A204.1 (cell line): ENCODE results near the gene GADD45B.
"Not testable (repeated sequence)": the region's sequence is repeated elsewhere in the genome, so short reads cannot be mapped to it uniquely, and the experiment has no call there.

Experiments used
- FAIRE-seq: peaks from 2 replicates; lab custom pipeline; 2012; peaks lifted over from hg19 to GRCh38; lab: Jason Lieb, UNC

GADD45B gene

DNA sequence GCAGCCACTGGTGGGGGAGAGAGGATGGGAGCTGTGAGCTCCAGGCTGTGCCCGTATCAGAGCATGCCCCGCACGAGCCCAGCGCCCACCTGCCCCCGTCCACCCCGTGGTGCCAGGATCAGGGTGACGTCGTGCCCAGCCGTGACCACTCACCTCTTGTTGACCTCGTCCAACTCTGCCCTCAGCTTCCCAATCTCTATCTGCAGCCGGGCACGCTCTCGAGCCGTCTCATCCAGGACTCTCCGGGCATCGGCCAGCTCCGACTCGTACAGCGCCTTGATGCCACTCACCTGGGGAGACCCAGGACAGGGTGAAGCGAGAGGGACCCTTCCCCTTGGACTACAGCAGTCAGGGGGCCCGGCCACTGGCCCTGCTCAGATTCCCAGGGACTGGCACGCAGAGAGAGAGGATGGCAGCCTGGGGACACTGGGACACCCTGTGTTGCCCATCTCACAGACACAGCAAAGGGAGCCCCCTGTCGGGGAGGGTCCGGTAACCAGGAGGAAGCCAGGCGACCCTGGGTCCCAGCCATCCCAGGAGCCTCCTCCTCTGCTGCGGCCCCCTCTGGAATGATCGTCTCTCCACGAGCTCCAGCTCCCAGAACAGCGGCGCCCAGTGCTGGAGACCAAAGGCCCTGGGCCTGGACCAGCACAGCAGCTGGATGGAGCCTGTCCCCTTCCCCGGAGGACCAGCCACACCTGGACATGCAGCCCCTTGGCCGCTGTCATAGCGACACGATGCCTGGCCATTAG is 31.5 kb upstream of the GADD45B start:
- FAIRE-seq: no peak

DNA sequence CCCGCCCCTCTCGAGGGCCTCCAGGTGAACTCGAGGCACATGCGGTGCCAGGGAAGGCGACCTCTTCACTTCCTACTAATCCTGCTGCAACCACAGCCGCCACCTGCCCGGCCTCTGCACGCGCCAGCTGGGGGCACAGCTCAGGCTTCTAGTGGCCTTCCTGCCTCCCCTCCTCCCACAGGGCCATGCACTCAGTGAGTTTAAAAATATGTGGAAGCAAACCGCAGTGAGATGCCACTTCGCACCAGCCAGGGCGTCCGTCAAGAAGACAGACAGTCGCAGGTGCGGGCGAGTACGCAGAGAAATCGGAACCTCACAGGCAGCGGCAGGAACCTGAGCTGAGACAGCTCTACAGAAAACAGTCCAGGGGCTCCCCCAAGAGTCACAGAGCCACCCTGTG is 29.5 kb upstream of the GADD45B start:
- FAIRE-seq: no peak

DNA sequence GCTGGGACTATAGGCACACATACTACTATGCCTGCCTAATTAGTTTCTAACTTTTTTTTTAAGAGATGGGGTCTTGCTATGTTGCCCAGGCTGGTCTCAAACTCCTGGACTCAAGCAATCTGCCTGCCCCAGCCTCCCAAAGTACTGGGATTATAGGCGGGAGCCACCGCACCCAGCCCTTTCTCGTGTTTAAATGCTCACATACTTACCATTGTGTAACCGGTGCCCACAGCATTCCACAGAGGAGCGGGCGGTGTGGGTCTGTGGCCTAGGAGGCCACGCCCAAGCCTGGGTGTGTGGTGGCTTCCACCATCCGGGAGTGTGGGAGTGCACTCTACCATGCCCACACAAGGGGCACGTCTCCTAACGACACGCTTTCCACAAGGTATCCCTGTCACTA is 26.9 kb upstream of the GADD45B start:
- FAIRE-seq: no peak

DNA sequence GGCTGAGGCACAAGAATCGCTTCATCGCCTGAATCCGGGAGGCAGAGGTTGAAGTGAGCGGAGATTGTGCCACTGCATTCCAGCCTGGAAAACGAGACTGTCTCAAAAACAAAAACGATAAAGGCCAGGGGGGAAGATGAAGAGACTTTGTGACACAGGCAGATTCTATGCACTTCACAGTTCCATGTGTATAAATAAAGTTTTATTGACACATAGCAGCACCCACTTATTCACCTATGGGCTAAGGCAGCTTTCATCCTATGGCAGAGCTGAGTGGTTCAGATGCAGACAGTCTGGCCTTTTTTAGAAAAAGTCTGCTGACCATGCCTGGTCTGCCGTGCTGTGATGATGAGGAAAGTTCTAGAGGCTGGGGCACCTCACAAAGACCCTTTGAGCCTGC is 24.8 kb upstream of the GADD45B start:
- no peak for FAIRE-seq

DNA sequence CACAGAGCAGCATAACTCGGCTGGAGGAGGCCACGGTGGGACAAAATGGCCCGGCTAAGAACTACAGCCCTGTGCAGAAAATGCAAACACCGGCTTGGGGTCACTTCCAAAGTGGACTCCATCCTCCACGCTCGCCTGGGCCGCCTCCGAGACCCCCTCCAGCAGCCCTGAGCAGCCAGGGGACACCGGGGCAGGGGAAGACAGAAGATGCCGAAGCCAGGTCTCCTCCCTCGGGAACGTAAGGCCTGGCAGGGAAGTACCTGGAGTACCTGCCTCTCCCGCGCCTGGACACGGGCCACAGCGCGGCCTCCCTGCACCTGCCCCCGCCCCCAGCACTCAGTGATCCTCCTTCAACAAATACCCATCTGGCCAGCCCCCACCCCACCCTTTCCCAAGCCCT is 24.2 kb upstream of the GADD45B start:
- no peak for FAIRE-seq

DNA sequence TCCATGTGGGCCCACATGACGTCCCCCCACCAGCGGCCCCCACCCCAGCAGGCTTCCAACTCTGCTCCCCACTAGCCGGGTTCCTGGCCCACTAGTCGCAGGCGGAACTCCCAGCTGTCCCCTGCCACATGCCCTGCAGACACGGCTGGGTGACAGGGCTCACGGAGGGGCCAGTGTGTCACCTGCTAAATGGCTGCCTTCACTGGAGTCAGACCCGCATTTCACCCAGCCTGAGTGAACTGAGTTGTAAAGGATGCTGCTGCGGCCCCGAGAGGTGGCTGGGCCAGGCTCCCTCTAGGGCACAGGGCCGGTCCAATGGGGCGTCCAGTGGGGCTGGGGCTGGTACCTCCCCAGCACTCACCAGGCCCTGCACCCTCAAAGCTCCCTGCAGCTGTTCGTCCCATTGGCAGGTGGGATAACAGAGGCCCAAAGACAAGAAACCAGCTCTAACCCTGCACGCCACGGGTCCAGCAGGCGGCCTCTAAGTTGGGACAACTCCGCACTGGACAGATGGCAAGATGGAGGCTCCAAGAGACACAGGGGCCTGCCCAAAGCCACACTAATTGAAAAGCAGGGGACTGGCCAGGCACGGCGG is 22.4 kb upstream of the GADD45B start:
- no peak for FAIRE-seq

DNA sequence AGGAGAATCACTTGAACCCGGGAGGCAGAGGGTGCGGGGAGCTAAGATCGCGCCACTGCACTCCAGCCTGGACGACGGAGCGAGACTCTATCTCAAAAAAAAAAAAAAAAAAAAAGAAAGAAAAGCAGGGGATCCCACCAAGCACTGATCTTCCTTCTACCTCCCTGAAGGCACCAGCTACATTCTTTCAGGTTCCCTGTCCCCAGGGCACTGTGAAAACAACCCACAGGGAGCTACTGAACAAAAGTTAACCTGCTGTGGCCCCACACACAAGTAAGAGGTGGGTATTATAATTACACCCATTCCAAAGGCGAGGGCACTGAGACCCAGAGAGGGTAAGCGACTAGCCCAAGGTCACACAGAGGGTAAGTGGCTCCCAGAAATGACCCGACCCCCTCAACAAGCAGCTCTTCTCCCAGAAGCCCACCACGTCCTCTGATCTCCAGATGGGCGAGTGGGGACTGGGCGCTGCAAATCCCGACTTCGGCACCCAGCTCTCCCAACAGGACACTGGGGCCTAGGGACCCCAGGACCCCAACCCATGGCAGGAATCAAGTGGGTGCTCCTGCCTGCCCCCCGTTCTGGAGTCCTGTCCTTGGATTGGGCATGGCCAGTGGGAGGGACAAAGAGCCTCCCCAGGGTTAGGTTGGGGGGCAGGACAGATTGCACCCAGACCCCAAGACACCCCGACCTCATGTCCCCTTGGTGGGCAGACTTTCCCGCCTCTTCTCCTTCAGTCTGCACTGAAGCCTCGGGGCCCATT is 21.5 kb upstream of the GADD45B start:
- no peak for FAIRE-seq

DNA sequence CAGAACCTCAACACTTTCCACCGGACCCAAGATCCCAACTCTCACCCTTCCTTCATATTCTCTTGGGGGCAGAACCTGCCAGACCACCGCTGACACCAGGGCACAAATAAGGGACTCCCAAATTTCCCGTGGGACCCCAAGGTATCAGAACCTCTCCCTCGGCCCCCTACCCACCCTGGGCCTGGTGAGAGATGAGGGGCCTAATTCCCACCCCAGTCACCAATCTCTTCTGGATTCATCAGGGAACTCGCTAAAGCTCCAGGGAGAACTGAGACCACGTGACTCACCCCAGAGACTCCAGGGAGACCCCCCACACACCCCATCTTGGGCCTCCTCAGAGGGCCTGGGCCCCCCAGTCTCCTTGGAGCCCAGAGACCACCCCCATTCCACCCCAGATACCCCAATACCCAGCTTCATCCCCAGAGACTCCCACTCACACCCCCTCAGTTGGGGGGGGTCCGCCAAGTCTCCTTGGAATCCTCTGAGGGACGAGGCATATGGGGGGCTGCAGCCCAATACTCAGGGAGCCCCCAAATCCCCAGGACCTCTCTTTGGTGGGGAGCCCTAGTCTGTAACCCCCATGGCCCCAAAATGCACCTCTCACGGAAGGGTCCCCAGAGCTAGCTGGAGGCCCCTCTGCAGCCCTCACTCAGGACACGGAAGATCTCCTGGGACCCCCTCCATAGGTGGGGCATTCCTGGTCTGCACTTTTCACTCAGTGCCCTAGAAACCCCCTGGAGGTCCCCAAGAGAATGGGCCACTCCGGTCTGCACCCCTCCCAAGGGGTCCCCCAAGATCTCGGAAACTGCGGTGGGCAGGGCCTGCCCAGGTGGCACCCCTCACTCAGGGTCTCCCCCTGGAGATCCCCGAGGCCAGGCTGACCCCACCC is 20.7 kb upstream of the GADD45B start:
- no peak for FAIRE-seq

DNA sequence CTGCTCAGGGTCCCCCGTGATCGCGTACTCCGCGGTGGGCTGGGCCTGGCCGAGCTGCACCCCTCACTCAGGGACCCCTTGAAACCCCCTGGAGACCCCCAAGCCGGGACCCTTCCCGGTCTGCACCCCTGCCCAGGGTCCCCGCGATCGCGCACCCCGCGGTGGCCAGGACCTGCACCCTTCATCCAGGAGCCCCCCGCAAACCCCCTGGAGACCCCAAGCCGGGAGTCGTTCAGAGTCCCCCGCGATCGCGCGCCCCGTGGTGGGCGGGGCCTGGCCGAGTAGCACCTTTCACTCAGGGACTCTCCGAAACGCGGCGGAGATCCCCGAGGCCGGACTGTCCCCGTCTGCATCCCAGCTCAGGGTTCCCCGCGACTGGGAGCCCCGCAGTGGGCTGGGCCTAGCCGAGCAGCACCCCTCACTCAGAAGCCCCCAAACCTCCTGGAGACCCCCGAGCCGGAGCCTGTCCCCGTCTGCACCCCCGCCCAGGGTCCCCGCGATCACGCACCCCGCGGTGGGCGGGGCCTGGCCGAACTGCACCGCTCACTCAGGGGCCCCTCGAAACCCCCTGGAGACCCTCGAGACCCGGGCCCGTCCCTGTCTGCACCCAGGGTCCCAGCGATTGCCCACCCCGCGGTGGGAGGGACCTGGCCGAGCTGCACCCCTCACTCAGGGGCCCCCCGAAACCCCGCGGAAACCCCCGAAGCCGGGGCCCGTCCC is 19.9 kb upstream of the GADD45B start:
- no peak for FAIRE-seq

DNA sequence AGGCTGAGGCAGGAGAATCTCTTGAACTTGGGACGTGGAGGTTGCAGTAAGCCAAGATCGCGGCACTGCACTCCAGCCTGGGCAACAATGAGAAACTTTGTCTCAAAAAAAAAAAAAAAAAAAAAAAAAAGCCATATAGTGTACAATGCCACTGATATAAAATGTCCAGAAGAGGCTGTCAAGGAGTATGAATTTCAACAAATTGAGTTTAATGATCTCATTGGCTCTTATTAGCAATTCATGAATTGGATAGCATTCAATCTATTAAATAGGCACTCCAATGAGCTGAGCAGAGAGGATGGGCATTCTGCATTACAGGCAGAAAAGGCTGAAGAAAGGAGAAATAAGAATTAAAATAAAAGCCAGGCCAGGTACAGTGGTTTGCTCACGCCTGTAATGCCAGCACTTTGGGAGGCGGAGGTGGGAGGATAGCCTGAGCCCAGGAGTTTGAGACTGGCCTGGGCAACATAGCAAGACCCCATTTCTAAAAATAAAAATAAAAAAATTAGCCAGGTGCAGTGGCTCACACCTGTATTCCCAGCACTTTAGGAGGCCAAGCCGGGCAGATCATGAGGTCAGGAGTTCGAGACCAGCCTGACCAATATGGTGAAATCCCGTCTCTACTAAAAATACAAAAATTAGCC is 18.4 kb upstream of the GADD45B start:
- FAIRE-seq: no peak

DNA sequence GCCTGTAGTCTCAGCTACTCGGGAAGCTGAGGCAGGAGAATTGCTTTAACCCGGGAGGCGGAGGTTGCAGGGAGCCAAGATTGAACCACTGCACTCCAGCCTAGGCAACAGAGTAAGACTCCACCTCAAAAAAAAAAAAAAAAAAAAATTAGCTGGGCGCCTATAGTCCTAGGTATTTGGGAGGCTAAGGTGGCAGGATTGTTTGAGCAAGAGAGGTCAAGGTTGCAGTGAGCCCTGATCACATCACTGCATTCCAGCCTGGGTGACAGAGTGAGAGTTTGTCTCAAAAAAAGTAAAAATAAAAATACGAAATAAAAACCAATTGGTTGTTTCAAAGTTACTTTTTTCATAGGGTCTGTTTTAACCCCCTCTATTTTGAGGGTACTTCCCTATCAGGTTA is 17.9 kb upstream of the GADD45B start:
- no peak for FAIRE-seq

DNA sequence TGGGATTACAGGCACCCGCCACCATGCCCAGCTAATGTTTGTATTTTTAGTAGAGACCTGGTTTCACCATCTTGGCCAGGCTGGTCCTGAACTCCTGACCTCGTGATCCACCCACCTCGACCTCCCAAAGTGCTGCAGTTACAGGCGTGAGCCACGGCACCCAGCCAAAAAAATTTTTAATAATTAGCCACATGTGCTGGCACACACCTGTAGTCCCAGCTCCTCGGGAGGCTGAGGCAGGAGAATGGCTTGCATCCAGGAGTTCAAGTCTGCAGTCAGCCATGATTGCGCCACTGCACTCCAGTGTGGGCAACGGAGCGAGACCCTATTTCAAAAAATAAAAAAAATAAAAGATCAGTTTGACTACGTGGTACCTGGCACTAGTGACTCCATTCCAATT is 17.2 kb upstream of the GADD45B start:
- not testable (repeated sequence) for FAIRE-seq

DNA sequence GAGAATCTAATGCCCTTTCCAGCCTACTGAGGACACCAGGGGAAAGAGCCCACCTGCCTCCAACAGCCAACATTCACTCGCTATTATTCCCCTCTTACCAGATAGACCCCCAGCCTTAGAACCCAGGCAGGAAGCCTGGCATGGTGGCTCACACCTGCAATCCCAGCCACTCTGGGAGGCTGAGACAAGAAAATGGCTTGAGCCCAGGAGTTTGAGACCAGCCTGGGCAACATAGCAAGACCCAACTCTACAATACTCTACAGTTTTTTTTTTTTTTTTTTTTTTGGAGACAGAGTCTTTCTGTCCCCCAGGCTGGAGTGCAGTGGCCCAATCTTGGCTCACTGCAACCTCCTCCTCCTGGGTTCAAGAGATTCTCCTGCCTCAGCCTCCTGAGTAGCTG is 15.7 kb upstream of the GADD45B start:
- FAIRE-seq: no peak

DNA sequence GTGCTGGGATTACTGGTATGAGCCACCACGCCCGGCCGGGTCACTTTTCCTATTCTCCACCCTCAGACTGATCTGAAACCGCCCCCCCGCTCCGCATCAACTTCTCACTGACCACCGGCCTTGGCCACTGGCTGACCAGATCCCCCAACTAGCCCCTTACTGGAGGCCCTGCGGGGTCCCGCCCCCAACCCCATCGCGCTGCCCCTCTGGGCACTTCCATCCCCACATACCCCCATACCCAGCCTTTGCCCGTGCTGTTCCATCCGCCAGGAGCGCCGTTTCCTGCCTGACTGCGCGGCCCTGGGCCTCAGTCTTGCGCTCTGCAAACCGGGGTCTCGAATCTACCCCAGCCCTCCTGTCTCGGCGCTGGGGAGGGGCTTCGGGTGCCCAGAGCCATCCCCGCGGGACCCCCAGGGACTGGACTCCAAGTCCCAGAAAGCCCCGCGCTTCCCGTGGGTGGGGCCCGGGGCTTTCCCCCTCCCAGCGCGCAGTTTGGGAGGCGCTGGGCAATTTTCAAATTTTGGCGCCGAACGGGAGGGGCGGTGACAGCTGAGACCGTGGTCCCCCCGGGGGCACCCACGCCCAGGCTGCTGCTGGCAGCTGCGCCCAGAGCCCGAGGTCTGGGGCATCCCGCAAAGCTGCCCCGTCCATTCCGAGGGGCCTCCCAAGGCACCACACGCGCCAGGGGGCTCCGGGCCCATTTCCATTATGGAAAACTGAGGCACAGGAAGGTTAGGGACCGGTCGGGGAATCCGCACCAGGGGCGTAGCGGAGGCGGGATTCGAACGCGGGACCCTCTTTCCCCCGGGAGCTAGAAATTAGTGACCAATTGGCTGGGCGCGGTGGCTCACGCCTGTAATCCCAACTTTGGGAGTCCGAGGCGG is 13.9 kb upstream of the GADD45B start:
- FAIRE-seq: peak; percentile 44

DNA sequence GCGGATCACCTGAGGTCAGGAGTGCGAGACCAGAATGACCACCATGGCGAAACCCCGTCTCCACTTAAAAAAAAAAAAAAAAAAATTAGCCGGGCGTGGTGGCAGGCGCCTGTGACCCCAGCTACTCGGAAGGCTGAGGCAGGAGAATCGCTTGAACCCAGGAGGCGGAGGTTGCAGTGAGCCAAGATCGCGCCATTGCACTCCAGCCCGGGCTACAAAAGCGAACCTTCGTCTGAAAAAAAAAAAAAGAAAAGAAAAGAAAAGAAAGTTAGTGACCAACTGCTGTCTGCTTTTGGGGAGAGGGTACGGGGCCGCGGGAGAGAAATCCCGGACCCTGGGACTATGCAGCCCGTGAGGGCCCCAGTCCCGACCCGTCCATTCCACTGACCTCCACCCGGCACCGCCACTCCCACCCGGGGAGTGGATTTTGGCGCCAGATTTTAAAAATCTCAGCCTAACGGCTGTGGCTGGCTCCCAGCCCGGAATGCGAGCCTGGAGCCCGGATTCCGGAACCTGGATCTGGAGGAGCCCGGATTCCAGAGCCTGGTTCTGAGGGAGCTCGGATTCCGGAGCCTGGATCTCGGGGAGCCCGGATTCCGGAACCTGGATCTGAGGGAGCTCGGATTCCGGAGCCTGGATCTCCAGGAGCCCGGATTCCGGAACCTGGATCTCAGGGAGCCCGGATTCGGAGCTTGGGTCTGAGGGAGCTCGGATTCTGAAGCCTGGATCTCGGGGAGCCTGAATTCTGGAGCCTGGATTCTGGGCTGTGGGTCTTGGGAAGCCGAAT is 13.1 kb upstream of the GADD45B start:
- peak; percentile 95 for FAIRE-seq

DNA sequence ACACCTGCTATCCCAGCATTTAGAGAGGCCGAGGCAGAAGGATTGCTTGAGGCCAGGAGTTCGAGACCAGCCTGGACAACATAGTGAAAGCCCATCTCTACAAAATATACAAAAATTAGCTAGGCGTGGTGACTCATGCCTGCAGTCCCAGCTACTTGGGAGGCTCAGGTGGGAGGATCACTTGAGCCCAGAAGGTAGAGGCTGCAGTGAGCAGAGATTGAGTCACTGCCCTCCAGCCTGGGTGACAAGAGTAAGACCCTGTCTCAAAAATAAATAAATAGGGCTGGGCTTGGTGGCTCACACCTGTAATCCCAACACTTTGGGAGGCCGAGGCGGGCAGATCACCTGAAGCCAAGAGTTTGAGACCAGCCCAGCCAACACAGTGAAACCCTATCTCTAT is 12.2 kb upstream of the GADD45B start:
- not testable (repeated sequence) for FAIRE-seq

DNA sequence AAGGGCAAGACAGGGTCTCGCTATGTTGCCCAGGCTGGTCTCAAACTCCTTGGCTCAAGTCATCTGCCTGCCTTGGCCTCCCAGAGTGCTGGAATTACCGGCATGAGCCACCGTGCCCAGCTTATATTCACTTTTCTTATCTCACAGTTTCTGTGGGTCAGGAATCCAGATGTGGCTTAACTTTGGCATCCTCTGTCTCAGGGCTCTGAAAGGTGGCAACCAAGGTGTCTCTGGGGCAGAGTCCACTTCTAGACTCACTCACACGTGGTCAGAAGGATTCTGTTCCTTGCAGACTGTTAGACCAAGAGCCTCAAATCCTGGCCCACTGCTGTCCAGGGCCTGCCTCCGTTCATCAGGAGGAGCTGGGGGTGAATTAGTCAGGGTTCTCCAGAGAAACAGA is 11.5 kb upstream of the GADD45B start:
- no peak for FAIRE-seq

DNA sequence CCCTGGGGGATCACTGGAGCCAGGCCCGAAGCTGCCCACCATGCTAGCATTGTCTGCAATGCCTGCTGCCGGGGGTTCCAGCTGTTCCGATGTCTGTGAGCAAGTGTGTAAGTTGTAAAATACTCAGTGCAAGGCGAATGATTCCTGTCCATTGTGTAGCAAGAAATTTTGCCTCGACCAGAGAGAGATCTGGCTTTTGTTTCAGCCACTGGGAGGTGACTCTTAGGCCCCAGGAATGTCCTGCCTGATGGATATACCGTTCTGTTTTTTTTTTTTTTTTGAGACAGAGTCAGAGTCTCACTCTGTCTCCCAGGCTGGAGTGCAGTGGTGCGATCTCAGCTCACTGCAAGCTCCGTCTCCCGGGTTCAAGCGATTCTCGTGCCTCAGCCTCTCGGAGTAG is 7.3 kb upstream of the GADD45B start:
- no peak for FAIRE-seq

DNA sequence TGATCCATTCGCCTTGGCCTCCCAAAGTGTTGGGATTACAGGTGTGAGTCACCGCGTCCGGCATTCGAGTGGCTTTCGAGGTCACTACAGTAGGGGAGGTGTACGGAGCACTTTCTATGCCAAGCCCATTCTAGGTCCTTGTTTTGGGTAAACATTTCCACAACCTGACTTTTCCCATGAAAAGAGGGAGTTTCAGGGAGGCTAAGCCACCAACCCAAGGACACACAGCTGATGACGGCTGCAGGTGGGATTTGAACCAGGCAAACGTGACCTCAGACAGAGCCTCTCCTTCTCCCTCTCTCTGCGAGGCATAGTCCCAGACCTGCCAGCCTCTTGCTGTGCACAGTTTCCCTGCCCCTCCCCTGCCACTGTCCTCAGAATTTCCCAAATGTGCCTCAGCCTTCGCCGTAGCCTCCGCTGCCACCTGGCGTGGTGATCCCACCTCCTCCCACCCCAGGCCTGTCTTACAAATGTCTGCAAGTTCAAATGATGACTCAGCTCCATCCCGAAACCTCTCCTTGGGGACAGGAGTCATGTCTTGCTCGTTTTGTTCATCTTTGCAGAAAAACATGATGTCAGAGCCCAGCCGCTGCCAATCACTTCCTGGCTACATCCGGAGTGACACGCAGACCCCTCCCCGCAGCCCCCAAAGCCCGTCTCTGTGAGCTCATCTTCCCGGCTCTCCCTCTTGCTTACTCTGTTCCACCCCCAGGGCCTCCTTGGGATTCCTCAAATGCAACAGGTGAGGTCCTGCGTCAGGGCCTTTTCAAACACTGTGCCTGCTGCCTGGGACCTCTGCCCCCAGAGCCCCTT is 6.6 kb upstream of the GADD45B start:
- no peak for FAIRE-seq
